PFSK-1 (cell line): ENCODE measurements around the gene CAMLG.

Experiments
- POLR2AphosphoS5 ChIP-seq: IDR thresholded peaks from 2 replicates; pipeline ENCODE4 v1.6.1; 2012; ENCODE audit warnings: low read depth, mild to moderate bottlenecking, control low read depth, low read length, moderate library complexity
- TAF1 ChIP-seq: IDR thresholded peaks from 2 replicates; pipeline ENCODE4 v1.6.1; 2012; ENCODE audit warnings: low read length, control low read depth, borderline replicate concordance; ENCODE audit not compliant: insufficient read depth
- TF ChIP-seq, protein P1 (sequence below), 2 experiments: IDR thresholded peaks; 2 replicates each; pipeline versions ENCODE4 v1.6.1 to v1.8.0; 2011 to 2012; ENCODE audit warnings: low read depth in 2 of 2, low read length in 2 of 2, control low read depth in 1 of 2, inconsistent platforms in 1 of 2, mild to moderate bottlenecking in 1 of 2, moderate library complexity in 1 of 2; ENCODE audit not compliant: insufficient read depth in 1 of 2

DNA sequence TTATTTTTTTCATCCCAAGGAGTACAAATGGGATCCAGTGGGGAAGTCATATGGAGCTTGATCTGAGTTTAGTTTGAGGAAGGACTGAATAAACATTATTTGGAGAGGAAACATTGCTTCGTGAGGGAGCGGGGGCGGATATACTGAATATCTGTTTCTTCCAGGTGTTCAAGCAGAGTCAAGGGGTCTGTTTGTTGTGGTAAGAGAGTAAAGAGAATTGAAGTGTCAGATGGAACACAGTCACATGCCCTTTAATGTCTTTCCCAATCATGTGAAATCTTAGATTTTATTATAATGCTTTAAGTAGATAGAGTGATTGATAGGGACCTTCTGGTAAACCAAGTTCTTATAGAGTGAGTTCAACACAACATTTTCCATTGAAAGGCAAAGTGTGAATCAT lies 53.9 kb downstream of the CAMLG start:
- no peak for TF ChIP-seq TAF1
- TF ChIP-seq POLR2AphosphoS5, result no peak
- TF ChIP-seq, protein P1, sequence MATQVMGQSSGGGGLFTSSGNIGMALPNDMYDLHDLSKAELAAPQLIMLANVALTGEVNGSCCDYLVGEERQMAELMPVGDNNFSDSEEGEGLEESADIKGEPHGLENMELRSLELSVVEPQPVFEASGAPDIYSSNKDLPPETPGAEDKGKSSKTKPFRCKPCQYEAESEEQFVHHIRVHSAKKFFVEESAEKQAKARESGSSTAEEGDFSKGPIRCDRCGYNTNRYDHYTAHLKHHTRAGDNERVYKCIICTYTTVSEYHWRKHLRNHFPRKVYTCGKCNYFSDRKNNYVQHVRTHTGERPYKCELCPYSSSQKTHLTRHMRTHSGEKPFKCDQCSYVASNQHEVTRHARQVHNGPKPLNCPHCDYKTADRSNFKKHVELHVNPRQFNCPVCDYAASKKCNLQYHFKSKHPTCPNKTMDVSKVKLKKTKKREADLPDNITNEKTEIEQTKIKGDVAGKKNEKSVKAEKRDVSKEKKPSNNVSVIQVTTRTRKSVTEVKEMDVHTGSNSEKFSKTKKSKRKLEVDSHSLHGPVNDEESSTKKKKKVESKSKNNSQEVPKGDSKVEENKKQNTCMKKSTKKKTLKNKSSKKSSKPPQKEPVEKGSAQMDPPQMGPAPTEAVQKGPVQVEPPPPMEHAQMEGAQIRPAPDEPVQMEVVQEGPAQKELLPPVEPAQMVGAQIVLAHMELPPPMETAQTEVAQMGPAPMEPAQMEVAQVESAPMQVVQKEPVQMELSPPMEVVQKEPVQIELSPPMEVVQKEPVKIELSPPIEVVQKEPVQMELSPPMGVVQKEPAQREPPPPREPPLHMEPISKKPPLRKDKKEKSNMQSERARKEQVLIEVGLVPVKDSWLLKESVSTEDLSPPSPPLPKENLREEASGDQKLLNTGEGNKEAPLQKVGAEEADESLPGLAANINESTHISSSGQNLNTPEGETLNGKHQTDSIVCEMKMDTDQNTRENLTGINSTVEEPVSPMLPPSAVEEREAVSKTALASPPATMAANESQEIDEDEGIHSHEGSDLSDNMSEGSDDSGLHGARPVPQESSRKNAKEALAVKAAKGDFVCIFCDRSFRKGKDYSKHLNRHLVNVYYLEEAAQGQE (IDR thresholded peaks at IDR 0.05; ENCODE audit: insufficient read depth in 1 of 2, low read depth in 2 of 2, low read length in 2 of 2), result no peak
